WI38 (cell line): ENCODE measurements around the gene OSBPL1A.

Source experiments
- H3K4me3 ChIP-seq: 2 replicates; pipeline ENCODE4 v1.5.1; 2011; ENCODE audit warnings: low read depth, mild to moderate bottlenecking, control low read depth, low read length
- CTCF ChIP-seq: IDR thresholded peaks from 2 replicates; pipeline ENCODE4 v1.5.1; 2012; ENCODE audit warnings: low read depth, mild to moderate bottlenecking, control low read depth, low read length

OSBPL1A gene

GRCh38 chr18:24228667-24229041 lies 169.0 kb downstream of the OSBPL1A start:
- no peak overlapping the region for H3K4me3 ChIP-seq

GRCh38 chr18:24227977-24228666 lies 169.5 kb downstream of the OSBPL1A start:
- TF ChIP-seq CTCF = no peak

More at GRCh38 chr18:24228667-24229041, 169.0 kb downstream of the OSBPL1A start:
- TF ChIP-seq CTCF = no peak

GRCh38 chr18:24220318-24220688 lies 177.3 kb downstream of the OSBPL1A start:
- no peak overlapping the region for H3K4me3 ChIP-seq

More at GRCh38 chr18:24227977-24228666, 169.5 kb downstream of the OSBPL1A start:
- H3K4me3 ChIP-seq = no peak overlapping the region

GRCh38 chr18:24219561-24220317 lies 177.9 kb downstream of the OSBPL1A start:
- TF ChIP-seq CTCF = no peak
- no peak overlapping the region for H3K4me3 ChIP-seq

More at GRCh38 chr18:24220318-24220688, 177.3 kb downstream of the OSBPL1A start:
- no peak for TF ChIP-seq CTCF

GRCh38 chr18:24214913-24215312 lies 182.7 kb downstream of the OSBPL1A start:
- H3K4me3 ChIP-seq = no peak overlapping the region; the same call in 1 of the 2 replicates
- TF ChIP-seq CTCF = no peak

- no peak overlapping the region for H3K4me3 ChIP-seq
- no peak for TF ChIP-seq CTCF
Measured at GRCh38 chr18:24214144-24214543, 183.5 kb downstream of the OSBPL1A start.

GRCh38 chr18:24212939-24213338 lies 184.7 kb downstream of the OSBPL1A start:
- no peak overlapping the region for H3K4me3 ChIP-seq
- TF ChIP-seq CTCF = no peak
